DMS79 treated with DMSO at 0.1 percent for 48 hours (cell line): ENCODE results near the gene GPC6.

Experiments
- DNase-seq: peaks from one replicate; lab custom pipeline; 2025; lab: John Stamatoyannopoulos, UW

Gene GPC6

DNA sequence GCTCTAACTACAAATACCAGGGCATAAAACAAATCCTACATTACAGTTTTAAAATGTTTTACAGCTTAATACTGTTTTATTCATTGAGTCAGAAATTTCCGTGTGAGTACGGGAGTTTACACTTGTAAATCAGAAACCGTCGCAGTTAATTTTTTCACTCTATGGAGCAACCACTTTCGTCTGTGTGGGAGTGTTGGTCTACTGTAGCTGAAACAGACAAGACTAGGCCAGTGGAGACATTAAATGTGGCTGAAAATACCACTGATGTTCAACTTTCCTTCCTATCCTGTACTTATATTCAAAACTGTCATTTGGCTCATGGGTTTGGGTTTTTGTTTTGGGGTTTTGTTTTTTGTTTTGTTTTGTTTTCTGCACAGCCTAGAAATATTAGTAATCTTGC is 984.2 kb downstream of the GPC6 start:
- DNase-seq, result peak; percentile 79

GRCh38 chr13:94212196-94212595 is 985.6 kb downstream of the GPC6 start:
- peak; percentile 20 for DNase-seq

GRCh38 chr13:94214121-94214520 is 987.5 kb downstream of the GPC6 start:
- DNase-seq, result no peak

DNA sequence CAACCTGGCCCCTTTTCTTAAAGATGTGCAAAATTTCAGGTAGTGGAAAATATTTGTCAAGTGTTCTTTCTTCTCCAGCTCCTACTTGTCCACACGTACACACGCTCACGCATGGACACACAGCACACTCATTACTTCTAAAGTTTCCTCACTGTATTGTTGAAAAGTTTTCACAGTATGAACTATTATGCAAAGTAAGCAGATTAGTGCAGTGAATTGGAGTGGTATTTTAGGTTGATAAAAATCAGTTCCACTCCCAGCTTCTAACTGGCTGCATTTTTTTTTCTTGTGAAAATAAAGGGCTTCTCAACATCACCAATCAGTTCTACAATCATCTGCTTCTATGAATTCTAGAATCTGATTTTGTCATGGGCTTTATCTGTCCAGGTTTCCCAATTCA is 988.4 kb downstream of the GPC6 start:
- no peak for DNase-seq

GRCh38 chr13:94216476-94216875 is 989.9 kb downstream of the GPC6 start:
- no peak for DNase-seq

- DNase-seq, result no peak
Measured at GRCh38 chr13:94217370-94217769, 990.8 kb downstream of the GPC6 start.

- no peak for DNase-seq
Measured at GRCh38 chr13:94218537-94218936, 991.9 kb downstream of the GPC6 start.

DNA sequence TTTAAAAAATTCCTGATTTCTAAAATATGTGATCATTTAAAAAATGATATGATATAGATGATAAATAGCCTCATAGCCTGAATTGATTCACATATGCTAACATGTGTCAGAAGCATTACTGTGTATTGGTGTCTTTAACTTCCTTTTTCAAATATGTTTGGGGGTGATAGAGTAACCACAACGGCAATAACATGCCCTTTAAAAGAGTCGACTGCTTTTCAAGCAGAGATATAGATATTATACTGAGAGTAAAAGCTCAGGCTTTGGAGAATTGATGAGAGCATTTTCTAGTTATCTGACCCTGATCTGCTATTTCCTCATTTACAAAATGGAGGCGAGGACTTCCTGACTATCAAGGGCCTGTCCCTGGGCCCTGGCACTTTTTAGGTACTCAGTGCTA is 992.3 kb downstream of the GPC6 start:
- DNase-seq, result no peak

DNA sequence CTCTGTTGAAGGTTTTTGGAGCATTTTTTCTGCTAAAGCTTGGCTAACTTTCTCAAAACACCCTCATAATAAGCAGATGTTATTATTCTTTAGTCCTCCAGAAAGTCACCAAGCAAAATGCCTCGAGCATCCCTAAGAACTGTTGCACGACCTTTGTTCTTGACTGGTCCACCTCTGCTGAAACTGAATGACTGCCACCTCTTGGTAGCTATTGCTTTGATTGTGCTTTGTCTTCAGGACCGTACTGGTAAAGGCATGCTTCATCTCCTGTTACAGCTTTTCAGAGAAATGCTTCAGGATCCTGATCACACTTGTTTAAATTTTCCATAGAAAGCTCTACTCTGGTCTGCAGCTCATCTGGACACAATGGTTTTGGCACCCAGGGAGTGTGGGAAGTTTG is 998.1 kb downstream of the GPC6 start:
- no peak for DNase-seq

DNA sequence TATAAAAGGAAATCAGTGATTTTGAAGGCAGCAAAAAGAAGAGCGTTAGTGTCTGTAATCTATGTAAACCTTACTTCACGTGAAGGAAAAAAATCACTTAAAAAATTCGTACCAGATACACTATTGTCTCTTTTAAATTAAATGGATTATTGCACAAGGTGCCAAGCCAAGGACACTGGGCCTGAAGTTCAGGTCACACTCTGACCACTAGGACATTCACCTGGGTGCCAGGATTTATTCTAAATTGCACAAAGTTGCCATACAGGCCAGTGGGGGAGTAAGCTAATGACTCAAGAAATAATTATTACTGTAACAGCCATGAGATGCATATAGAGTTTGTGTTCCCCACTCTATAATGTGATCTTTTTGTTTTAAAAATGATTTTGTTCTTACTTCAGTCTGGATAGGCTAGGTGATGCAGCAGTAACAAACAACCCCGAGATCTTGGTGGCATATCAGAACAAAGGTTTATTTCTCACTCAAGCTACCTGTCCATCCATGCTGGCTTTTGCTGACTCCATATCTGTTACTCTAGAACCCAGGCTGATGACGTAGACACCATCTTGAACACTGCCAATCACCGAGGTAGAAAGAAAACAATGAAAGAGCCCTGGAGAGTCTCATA is 1000.8 kb downstream of the GPC6 start:
- no peak for DNase-seq

- no peak for DNase-seq
Measured at GRCh38 chr13:94228763-94229162, 1002.2 kb downstream of the GPC6 start.

- DNase-seq, result no peak
Measured at GRCh38 chr13:94232161-94232950, 1005.7 kb downstream of the GPC6 start.

DNA sequence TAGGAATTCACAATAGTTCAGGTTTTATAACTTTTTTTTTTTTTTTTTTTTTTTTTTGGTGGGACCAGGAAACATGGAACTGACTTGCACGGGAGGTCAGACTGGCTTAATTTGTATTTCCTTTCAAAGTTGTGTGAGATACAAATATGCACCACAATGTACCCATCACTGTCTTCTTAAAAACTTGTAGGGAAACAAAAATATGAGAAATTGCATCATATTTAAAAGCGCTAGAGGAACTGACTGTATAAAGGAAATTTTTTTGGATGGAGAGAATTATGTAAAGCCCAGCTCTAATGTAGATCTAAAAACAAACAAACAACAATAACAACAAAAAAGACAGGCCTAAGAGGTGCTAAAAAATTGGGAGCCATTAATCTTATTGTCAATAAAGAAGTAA is 1006.3 kb downstream of the GPC6 start:
- DNase-seq, result no peak

GRCh38 chr13:94233401-94233800 is 1006.8 kb downstream of the GPC6 start:
- no peak for DNase-seq

GRCh38 chr13:94233837-94234236 is 1007.2 kb downstream of the GPC6 start:
- DNase-seq, result no peak

DNA sequence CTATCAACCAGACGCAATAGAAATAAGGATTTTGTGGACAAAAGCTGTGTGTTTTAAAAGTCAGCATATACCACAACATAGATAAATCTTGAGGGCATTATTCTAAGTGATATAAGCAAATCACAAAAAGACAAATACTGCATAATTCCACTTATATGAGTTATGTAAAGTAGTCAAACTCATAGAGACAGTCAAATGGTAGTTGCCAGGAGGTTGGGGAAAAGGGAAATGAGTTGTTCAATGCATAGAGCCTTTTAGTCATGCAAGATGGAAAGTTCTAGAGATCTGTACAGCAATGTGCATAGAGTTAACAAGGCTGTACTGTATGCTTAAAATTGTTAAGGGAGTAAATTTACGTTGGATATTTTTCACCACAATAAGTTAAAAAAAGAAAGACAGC is 1008.1 kb downstream of the GPC6 start:
- no peak for DNase-seq

- no peak for DNase-seq
Measured at GRCh38 chr13:94236132-94236531, 1009.5 kb downstream of the GPC6 start.

- DNase-seq, result no peak
Measured at GRCh38 chr13:94236872-94237271, 1010.3 kb downstream of the GPC6 start.

- no peak for DNase-seq
Measured at GRCh38 chr13:94239135-94239534, 1012.5 kb downstream of the GPC6 start.

GRCh38 chr13:94242554-94242953 is 1015.9 kb downstream of the GPC6 start:
- no peak for DNase-seq

GRCh38 chr13:94243551-94243950 is 1016.9 kb downstream of the GPC6 start:
- DNase-seq, result no peak

GRCh38 chr13:94246495-94246894 is 1019.9 kb downstream of the GPC6 start:
- DNase-seq, result no peak

- DNase-seq, result no peak
Measured at GRCh38 chr13:94247890-94248289, 1021.3 kb downstream of the GPC6 start.
